Left hindlimb (tissue), 1 donor: ENCODE measurements around the gene RIN3.
A peak's percentile ranks its signal among the peaks of the same experiment; 100 is the strongest.

Experiments used
- DNase-seq: peaks from one replicate; pipeline ENCODE4 v3.0.0-alpha.2; 2018

RIN3 gene

DNA sequence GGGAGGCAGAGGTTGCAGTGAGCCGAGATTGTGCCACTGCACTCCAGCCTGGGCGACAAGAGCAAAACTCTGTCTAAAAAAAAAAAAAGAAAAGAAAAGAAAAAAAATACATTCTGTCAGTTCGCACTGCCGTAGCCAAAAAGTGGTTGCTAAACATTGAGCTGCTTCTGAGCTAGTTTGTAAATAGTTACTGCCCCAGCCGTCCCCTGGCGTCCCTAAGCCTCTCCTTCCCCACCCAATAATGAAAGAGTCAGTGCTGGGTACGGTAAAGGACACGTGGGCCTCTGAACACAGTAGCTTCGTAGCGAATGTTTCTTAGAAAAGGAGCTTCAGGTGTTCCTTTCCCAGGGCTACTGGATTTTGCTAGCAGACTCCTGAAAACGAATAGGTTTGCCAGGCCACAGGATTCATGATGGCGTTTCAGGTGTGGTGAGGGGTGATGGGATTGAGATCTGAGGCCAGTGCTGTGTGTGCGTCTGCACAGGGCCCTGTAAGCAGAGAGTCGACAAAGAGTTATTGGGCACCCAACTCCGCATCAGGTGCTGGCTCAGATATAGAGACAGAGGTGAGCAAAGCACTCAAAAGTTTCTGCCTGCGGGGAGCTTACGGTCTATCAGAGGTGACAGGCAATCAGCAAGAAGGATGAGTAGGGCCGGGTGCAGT is 140.8 kb downstream of the RIN3 start:
- DNase-seq = no peak

- no peak for DNase-seq
These were observed 142.0 kb downstream of the RIN3 start for GRCh38 chr14:92655419-92656201.

- no peak for DNase-seq
These were observed 142.9 kb downstream of the RIN3 start for GRCh38 chr14:92656306-92657081.

DNA sequence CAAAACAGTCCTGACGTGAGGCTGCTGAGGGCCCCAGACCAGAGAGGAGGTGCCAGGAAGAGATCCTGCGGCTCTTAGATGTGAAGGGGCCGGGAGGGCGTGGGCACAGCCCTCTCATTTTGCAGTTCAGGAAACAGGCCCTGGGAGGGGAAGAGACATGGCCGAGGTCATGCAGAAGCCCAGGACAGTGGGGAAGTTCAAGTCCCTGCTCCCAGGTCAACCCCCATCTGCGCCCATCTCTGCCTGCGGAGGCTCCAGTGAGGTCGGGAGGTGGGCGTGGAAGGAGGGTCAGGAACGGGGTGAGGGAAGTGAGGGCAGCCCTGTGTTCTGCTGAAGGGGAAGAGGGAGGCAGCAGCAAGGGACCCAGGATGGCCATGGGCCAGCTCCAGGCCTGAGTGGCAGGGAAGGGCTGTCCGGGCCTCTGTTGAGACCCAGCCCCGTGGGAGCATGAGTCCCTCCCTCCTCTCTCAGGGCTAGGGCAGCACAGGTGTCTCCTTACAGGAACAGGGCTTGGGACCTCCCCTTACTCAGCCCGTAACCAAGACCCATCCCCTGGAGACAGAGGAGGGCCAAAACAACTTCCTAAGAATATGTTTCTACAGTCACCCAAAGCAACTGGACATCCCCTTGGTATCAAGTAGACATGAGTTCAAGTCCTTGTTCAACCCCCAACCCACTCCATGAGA is 144.0 kb downstream of the RIN3 start:
- DNase-seq = no peak

DNA sequence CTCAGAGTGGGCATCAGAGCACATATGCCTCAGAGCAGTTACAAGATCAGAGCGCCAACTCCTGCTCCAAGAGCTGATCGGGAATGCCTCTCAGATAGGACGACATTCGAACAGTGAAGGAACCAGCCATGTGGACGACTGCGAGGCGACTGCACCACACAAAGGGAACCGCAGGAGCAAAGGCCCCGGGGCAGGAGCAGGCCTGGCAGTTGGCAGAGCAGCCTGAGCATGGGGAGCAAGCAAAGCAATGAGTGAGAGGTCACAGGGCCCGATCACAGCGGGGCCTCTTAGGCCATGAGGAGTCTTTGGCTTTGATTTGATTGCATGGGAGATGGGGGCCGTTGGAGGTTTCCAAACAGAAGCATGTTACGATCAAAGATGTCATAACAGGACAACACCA is 144.6 kb downstream of the RIN3 start:
- DNase-seq = no peak

GRCh38 chr14:92658684-92659083 is 145.1 kb downstream of the RIN3 start:
- DNase-seq = no peak

DNA sequence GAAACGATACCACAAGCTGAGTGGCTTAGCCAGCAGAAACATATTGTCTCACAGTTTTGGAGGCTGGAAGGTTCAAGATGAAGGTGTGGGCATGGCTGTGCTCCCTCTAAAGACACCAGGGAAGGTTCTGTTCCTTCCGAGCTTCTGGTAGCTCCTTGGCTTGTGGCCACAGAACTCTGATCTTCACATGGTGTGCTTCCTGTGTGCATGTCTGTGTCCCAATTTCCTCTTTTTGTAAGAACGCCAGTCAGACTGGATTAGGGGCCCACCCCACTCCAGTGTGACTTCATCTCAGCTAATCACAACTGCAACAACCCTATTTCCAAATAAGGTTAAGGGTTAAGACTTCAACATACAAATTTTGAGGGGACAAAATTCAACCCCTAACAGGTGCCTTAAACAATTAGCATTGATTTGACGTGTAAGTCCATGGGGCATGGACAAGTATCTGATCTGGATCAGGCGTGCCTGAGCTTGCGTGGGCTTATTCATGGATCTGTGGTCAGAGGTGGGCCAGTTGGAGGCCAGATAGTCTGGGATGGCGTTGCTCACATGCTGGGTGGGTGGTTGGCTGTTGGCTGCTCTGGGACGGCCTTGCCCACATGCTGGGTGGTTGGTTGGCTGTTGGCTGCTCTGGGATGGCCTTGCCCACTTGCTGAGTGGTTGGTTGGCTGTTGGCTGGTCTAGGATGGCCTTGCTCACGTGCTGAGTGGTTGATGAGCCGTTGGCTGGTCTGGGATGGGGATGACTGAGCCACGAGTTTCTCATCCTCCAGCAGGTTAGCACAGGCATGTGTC is 146.4 kb downstream of the RIN3 start:
- DNase-seq = no peak

DNA sequence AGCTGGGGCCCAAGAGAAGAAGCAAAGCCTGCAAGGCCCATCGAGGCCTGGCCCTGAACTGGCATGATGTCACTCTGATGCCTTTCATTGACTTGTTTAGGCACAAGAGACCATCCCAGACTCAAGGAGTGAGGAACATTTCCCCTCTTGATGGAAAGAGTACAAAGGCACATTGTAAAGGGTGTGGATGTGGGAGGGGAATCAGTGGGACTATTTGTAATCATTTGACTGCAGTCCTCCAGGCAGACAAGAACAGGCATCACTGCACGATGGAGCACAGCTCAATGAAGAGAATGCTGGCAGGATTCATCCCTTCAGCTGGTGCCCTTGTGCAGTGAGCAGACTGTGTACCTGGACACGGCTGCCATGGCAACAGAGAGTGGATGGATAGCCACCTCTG is 147.0 kb downstream of the RIN3 start:
- DNase-seq = no peak

GRCh38 chr14:92663049-92663448 is 149.5 kb downstream of the RIN3 start:
- no peak for DNase-seq

- no peak for DNase-seq
These were observed 152.1 kb downstream of the RIN3 start for GRCh38 chr14:92665661-92666110.

- no peak for DNase-seq
These were observed 152.7 kb downstream of the RIN3 start for GRCh38 chr14:92666251-92666650.

DNA sequence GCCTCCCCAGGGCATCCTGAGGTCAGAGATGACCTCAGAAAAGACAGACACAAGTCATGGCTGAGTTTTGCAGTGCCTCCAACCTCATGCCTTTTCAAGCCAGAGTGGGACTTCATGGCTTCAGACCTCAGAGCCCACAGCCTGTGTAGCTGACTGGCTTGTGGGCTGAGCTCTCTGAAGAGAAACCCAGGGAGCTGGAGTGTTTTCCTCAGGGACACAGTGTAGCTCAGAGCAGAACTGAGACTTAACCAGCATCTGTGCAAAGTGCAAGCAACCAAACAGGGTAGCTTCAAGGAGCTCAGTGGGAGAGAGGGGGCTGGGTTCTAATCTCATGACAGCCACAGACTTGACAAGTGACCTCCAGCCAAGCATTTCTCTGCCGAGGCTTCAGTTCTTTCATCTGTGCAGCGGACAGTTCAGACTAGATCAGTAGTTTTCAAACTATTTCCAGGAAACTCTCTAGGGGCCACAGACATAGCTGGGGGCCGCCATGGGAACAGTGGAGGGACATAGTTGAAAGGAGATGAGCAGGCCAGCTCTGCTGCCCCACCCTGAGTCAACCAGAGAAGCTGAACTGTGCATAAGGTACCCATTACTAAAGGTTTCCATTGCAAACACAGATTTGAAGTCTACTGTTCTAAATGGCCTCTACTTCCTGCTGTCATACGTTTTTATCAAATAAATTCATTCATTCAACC is 154.8 kb downstream of the RIN3 start:
- DNase-seq = no peak

DNA sequence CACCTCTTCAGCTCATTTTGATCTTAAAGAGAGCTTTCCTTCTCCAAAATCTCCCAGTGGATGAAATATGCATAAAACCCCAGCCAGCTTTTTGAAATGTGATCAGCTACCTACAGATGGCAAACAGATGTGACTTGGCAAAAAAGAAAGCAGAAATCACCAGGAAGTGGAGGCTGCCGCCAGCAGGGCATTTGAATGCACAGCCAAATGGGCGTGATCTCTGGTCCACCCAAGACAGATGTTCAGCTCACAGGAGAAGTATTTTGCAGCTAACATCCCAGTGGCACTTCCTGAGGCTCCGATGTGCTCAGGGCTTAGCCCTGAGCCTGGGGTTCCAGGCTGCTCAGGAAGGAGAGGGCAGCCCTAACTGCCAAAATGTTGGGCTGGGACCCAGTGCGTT is 156.6 kb downstream of the RIN3 start:
- DNase-seq = peak; percentile 81

- DNase-seq = no peak
These were observed 157.2 kb downstream of the RIN3 start for GRCh38 chr14:92670643-92671366.

DNA sequence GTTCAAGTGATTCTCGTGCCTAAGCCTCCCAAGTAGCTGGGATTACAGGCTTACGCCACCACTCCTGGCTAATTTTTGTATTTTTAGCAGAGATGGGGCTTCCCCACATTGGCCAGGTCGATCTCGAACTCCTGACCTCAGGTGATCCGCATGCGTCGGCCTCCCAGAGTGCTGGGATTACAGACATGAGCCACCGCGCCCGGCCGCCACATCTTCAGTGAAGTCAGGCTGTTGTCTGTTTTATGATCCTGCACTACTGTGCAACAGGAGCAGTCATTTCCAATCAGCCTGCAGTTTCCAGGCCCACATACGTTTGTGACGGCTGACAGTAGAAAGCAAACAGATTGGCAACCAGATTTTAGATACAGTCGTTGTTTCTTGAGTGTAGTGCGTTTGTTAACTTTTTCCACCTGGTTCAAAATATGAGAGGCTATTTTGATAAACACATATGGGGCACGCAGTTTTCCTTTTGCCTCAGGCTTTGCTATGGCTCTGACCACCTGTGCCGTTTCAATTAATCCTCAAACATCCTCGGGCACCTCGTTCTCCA is 160.1 kb downstream of the RIN3 start:
- DNase-seq = no peak

GRCh38 chr14:92675421-92675820 is 161.8 kb downstream of the RIN3 start:
- DNase-seq = no peak

DNA sequence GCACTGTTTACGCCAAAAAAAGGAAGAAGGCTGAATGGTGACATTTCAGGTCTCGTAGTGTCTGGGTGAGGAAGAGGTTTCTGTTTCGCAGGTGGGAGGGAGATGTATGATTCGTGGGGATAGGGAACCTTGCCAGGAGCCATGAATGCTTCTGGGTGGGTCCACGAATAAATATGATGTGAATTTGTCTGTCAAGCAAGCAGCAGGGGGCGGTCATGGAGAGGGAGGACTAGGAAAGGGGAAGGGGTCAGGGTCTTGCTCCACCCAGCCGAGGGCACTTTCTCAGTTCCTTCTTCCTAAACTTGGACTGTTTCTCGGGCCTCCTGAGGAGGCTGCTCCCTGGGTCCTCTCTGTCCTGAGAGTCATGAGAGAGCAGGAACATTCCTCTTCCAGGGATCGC is 162.4 kb downstream of the RIN3 start:
- DNase-seq = no peak

DNA sequence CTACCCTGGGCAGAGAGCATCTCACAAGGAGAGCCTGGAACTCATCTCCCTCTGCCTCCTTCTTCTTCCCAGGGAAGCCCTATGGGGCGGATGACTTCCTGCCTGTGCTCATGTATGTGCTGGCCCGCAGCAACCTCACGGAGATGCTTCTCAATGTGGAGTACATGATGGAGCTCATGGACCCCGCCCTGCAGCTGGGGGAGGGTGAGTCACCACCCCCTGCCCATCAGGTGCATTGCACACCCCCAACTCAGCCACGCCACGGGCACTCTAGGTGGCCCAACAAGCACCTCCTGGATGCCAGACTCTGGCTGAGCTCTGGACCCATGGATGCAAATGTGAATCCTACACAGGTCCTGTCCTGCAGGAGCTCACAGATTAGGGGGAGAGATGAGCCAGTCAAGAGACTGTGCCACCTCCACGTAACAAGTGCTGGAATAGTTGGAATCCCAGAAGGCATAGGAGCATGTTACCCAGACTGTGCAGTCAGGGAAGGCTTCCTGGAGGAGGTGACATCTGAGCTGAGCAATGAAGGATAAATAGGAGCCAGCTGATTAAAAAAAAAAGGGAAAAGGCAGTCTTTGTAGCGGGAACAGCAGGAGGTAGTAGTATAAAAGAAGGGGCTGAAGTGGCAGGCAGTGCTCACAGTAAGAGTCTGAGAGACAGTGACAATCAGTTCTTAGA is 163.0 kb downstream of the RIN3 start:
- no peak for DNase-seq

GRCh38 chr14:92677087-92677668 is 163.6 kb downstream of the RIN3 start:
- DNase-seq = no peak

- no peak for DNase-seq
These were observed 164.4 kb downstream of the RIN3 start for GRCh38 chr14:92677955-92678354.
